DMS153 treated with DMSO at 0.1 percent for 48 hours (cell line): ENCODE measurements around the gene ITGA6.
A peak's percentile ranks its signal among the peaks of the same experiment; 100 is the strongest.

Source experiments
- DNase-seq: peaks from one replicate; lab custom pipeline; 2025; ENCODE audit not compliant: unreplicated experiment; lab: John Stamatoyannopoulos, UW

ITGA6 gene

GRCh38 chr2:172439911-172440310 is 12.5 kb downstream of the ITGA6 start:
- DNase-seq, result no peak

GRCh38 chr2:172440795-172441194 is 13.4 kb downstream of the ITGA6 start:
- no peak for DNase-seq

- DNase-seq, result peak; percentile 68
These were observed 14.9 kb downstream of the ITGA6 start for GRCh38 chr2:172442072-172442895.

- no peak for DNase-seq
These were observed 18.5 kb downstream of the ITGA6 start for GRCh38 chr2:172445851-172446250.

GRCh38 chr2:172446474-172447063 is 19.2 kb downstream of the ITGA6 start:
- no peak for DNase-seq

- no peak for DNase-seq
These were observed 20.6 kb downstream of the ITGA6 start for GRCh38 chr2:172447811-172448493.

GRCh38 chr2:172448544-172449267 is 21.3 kb downstream of the ITGA6 start:
- DNase-seq, result no peak

GRCh38 chr2:172449911-172450550 is 22.6 kb downstream of the ITGA6 start:
- no peak for DNase-seq

GRCh38 chr2:172451923-172452322 is 24.5 kb downstream of the ITGA6 start:
- no peak for DNase-seq

- no peak for DNase-seq
These were observed 25.5 kb downstream of the ITGA6 start for GRCh38 chr2:172452845-172453244.

GRCh38 chr2:172454404-172455120 is 27.2 kb downstream of the ITGA6 start:
- no peak for DNase-seq

- peak; percentile 12 for DNase-seq
These were observed 27.7 kb downstream of the ITGA6 start for GRCh38 chr2:172455121-172455515.

- no peak for DNase-seq
These were observed 28.6 kb downstream of the ITGA6 start for GRCh38 chr2:172456002-172456401.

GRCh38 chr2:172457536-172457935 is 30.1 kb downstream of the ITGA6 start:
- DNase-seq, result no peak

GRCh38 chr2:172458561-172459124 is 31.3 kb downstream of the ITGA6 start:
- no peak for DNase-seq

- DNase-seq, result no peak
These were observed 33.4 kb downstream of the ITGA6 start for GRCh38 chr2:172460780-172461201.

- DNase-seq, result peak; percentile 47
These were observed 34.4 kb downstream of the ITGA6 start for GRCh38 chr2:172461591-172462372.

- no peak for DNase-seq
These were observed 35.0 kb downstream of the ITGA6 start for GRCh38 chr2:172462373-172462848.

GRCh38 chr2:172462849-172463381 is 35.5 kb downstream of the ITGA6 start:
- no peak for DNase-seq
